ENCODE data around the gene CD276.
"Not testable (repeated sequence)": the region's sequence is repeated elsewhere in the genome, so short reads cannot be mapped to it uniquely, and the experiment has no call there.

CD276 gene

DNA sequence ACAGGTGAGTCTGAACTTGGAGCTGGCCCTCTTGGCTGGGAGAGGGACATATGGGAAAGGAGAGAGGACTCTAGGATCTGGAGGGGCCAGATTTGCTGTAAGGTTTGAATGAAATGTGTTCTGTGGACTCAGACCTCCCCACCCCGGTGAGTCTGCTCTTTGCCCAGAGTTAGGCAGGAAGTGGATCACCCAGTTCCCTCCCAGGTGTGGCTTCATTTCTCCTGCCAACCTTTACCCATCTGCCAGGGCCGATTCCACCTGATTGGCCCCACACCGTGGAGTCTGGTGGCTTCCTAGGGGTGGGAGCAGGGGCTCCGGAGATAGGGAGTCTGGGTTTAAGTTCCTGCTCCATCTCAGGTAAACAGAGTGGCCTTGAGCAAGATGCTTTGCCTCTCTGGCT is 25.5 kb downstream of the CD276 start:
- no peak for DNase-seq (ENCODE audit: low read depth, low spot score)

DNA sequence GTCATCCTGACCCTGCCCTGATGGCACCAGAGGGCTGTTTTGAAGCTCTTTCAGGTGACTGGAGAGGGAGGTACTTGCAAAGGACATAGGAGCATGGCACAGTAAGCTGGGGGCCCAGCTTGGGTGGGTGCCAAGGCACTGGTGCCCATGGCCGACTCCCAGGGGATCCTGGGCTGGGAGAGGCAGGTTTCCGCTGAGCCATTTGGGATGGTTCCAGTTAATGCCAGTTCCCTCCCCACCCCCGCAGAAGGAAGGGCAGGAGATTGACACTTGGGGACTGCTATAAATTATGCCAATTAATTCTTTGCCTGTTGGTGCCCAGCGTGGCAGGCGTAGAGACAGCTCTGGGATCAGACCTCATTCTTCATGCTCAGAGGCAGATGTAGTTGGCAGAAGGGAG is 26.1 kb downstream of the CD276 start:
- DNase-seq (ENCODE audit: low read depth, low spot score), result no peak

DNA sequence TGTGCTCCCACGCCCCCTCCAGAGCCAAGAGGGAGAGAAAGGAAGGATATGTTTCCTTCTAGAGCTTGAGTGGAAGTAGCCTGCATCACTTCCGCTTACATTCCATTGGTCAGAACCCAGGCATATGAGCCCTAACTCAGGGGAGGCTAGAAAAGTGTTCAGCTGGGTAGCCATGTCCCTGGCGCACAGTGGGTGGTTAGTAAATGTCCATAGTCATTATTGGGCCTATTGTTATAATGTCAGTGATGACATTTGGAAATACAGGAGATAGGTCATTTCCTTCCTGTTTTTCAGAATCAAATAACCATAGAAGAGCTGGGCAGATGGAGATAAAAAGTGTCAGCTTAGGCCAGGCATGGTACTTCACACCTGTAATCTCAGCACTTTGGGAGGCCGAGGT is 27.3 kb downstream of the CD276 start:
- no peak for DNase-seq (ENCODE audit: low read depth, low spot score)

- no peak for DNase-seq (ENCODE audit: low read depth, low spot score)
Measured at GRCh38 chr15:73712107-73712506, 27.9 kb downstream of the CD276 start.

GRCh38 chr15:73714695-73715301 is 30.6 kb downstream of the CD276 start:
- DNase-seq (ENCODE audit: low read depth, low spot score), result no peak

- no peak for DNase-seq (ENCODE audit: low read depth, low spot score)
Measured at GRCh38 chr15:73715417-73715816, 31.2 kb downstream of the CD276 start.

GRCh38 chr15:73716417-73716816 is 32.2 kb downstream of the CD276 start:
- no peak for DNase-seq (ENCODE audit: low read depth, low spot score)

GRCh38 chr15:73717206-73717605 is 33.0 kb downstream of the CD276 start:
- DNase-seq (ENCODE audit: low read depth, low spot score), result no peak

GRCh38 chr15:73717802-73718201 is 33.6 kb downstream of the CD276 start:
- DNase-seq (ENCODE audit: low read depth, low spot score), result no peak

- no peak for DNase-seq (ENCODE audit: low read depth, low spot score)
Measured at GRCh38 chr15:73718694-73719093, 34.5 kb downstream of the CD276 start.

DNA sequence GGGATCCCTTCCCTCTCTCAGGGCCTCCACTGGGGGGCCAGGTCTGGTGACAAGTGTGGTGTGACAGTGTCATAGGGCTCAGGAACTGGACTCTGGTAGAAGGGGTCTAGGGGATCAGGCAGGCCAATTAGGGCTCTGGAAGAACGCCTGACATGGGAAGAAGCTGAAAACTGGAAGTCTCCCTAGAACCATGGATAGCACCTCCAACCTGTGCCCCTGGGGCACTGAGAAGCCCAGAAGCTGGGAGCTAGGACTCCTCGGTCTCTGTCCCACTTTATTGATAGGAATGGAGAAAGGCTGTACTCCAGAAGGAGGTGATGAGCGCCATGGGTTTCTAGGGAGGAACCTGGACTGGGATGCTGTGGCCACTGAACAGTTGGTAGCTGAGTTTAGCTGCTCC is 38.2 kb downstream of the CD276 start:
- DNase-seq (ENCODE audit: low read depth, low spot score), result no peak

DNA sequence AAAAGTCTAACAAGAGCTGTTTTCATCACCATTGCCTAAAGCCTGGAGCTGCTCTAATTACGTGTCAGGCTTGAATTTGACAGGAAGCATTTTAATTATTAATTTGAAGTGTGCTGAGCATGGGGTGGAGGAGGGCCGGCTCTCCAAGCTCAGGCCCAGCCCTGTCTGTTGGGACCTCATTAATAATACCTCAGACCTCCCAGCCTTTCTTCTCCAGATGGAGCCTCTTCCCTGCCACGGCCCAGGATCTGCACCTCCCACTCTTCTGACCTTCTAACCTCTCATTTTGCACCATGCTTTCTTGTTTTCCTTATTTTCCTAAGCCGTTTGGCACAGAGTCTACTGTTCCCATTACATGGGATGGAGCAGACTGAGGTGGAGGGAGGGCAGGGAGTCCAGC is 39.0 kb downstream of the CD276 start:
- DNase-seq (ENCODE audit: low read depth, low spot score), result no peak

- no peak for DNase-seq (ENCODE audit: low read depth, low spot score)
Measured at GRCh38 chr15:73724212-73724611, 40.0 kb downstream of the CD276 start.

- no peak for DNase-seq (ENCODE audit: low read depth, low spot score)
Measured at GRCh38 chr15:73727330-73727976, 43.3 kb downstream of the CD276 start.

GRCh38 chr15:73732051-73732450 is 47.9 kb downstream of the CD276 start:
- DNase-seq (ENCODE audit: low read depth, low spot score), result not testable (repeated sequence)

DNA sequence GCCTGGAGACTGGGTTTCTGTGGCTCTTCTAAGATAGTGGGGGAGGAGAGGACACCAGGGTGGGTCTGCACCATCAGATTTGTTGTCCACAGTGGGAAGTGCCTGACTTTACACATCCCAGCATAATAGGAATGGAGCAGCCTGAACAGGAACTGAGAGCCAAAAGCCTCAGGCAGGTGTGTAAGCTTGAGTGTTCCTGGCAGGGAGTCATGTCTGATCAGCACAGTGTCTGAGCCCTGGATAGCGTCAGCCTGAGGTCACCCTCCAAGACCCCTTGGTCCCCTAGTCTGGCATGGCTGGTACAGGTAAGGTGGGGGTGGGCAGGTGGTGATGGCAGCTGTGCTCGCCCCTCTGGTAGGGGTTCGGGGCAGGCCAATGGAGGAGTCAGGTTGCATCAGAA is 48.7 kb downstream of the CD276 start:
- DNase-seq (ENCODE audit: low read depth, low spot score), result no peak

- no peak for DNase-seq (ENCODE audit: low read depth, low spot score)
Measured at GRCh38 chr15:73737535-73737934, 53.4 kb downstream of the CD276 start.

DNA sequence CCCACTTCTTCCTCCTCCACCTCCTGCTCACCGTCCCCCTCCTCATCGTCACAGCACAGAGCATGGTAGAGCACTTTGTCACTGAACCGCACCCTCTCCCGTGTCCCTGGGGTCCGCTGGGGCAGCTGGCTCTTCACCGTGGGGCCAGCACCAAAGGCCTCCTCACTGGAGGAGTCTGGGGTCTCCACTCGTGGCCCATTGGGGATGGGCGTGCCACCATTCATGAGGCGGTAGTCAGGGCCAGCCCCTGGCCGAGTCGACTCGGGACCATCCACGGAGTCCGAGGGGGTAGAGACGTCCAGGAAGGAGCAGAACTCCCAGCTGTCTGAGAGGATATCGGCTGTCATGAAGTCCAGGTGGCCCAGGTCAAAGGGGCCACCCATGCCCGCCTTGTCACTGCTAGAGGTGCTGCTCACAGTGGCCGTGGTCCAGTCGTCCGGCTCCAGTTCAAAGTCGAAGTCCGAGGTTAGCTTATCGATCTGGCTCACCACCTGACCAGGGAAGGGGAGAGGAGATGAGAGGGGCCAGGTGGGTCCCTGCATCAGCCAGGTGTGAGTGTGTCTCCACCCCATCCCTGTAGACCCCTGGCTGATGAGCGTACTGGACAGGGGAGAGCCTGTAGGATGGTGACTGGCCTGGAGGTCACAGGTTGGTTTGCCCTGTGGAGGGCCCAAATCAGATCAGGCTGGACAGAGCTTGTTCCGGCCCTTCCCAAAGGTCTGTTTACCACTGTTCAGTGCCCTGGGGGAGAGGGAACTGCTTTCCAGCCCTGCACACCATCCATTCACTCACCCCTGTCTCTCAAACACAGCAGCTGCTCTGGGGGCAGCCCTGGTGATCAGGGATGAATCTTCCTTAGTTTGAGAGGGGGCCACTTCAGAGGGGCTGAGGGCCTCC is 56.2 kb downstream of the CD276 start:
- DNase-seq (ENCODE audit: low read depth, low spot score), result no peak

DNA sequence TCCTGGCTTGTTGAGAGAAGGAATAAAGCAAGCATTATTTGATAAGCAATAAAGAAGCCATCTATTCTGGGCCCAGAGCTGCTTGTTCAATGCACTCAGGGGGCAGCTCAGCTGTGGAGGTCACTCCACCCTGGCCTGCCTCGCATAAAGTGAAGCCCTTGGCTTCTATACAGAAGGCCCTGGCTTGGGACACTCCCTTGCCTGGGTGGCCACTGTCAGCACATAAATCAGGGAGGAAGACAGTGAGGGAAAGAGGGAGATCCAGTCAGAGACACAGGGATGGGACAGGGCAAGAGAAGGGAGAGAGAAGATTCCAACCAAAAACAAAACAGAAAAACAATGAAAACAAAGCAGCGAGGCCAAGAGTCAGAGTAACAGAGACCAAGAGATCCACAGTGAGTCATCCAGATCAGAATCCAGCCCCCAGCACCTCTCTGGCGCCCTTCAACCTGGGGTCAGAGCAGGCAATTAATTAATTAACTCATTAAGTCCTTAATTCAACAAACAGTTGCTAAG is 57.2 kb downstream of the CD276 start:
- DNase-seq (ENCODE audit: low read depth, low spot score), result no peak

GRCh38 chr15:73744293-73744692 is 60.1 kb downstream of the CD276 start:
- no peak for DNase-seq (ENCODE audit: low read depth, low spot score)

DNA sequence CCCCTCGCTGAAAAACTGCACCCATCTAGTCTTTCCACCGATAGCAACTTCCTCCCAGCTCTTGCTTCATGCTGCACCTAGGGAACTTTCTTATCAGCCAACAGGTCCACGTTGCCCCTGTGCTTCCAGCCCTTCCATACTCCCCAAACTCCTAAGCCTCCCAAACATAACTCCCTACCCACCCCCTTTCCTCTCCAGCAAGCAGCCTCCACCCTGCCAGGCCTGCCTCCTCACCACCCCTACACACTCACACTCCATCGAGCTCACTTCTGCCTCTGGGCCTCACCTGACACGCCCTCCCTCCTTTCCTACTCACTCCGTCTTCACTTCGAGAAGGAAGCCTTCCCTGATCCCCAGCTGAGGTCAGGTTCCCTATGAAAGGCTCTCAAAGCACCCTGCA is 60.9 kb downstream of the CD276 start:
- no peak for DNase-seq (ENCODE audit: low read depth, low spot score)

GRCh38 chr15:73746261-73746660 is 62.1 kb downstream of the CD276 start:
- no peak for DNase-seq (ENCODE audit: low read depth, low spot score)

GRCh38 chr15:73746883-73747282 is 62.7 kb downstream of the CD276 start:
- DNase-seq (ENCODE audit: low read depth, low spot score), result no peak
